ENCODE results near the gene GRM2. TPM values are rescaled to one million over a fixed set of nuclear protein-coding genes. Genes with fewer than 3 reads are reported as not detected.
"Not testable (repeated sequence)": the region's sequence is repeated elsewhere in the genome, so short reads cannot be mapped to it uniquely, and the experiment has no call there.

Gene GRM2
- total and polyA plus RNA-seq, 8 donors: 0.09 to 0.51 (median 0.21) TPM

DNA sequence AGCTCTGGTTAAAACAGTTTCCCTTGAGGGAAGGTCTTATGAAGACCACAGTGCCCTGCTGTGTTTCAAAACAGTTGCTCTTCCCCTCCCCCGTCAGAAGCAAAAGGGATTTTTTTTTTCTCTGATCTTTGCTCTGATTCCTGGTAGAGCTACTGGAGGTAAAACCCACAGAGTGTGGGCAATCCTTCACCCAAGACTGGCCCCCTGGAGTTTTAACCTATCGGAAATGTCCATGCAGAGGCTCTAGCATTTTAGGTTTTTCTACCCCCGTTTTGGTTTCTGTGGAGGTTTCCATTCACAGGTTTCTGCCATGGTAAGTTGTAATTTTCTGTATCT lies 27.7 kb downstream of the GRM2 start:
- H3K4me1 ChIP-seq: no peaks in the 10 kb centered on the region
- intact Hi-C loops (cut with DNase I): no loop called here
- no peaks in the 10 kb centered on the region for H3K27me3 ChIP-seq
- ATAC-seq (no peak), DNase-seq (no peak), FAIRE-seq (no peak)
- no peak overlapping the region for H3K27ac ChIP-seq
- no peak overlapping the region for H3K4me3 ChIP-seq
- WGBS, 2 donors: 33 to 49% methylated on average over 3 of the region's 3 CpGs
- TF ChIP-seq, protein P1, sequence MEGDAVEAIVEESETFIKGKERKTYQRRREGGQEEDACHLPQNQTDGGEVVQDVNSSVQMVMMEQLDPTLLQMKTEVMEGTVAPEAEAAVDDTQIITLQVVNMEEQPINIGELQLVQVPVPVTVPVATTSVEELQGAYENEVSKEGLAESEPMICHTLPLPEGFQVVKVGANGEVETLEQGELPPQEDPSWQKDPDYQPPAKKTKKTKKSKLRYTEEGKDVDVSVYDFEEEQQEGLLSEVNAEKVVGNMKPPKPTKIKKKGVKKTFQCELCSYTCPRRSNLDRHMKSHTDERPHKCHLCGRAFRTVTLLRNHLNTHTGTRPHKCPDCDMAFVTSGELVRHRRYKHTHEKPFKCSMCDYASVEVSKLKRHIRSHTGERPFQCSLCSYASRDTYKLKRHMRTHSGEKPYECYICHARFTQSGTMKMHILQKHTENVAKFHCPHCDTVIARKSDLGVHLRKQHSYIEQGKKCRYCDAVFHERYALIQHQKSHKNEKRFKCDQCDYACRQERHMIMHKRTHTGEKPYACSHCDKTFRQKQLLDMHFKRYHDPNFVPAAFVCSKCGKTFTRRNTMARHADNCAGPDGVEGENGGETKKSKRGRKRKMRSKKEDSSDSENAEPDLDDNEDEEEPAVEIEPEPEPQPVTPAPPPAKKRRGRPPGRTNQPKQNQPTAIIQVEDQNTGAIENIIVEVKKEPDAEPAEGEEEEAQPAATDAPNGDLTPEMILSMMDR (IDR thresholded peaks at IDR 0.05): no peak
- no peaks in the 10 kb centered on the region for H3K36me3 ChIP-seq
- no peaks in the 10 kb centered on the region for H3K9me3 ChIP-seq

DNA sequence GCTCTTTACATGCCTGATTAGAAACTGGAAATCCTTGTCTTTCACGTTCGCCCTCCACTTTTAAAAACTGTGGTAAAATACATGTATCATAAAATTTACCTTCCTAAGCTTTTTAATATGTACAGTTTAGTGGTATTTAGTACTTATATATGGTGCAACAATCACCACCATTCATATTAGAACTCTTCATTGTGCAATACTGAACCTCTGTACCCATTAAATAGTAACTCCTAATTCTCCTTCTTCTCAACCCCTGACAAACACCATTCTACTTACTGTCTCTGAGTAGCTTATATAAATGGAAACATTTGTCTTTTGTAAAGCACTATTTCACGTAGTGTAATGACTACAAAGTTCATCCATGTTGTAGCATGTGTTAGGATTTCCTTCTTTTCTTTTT lies 28.2 kb downstream of the GRM2 start:
- WGBS, 2 donors: 48 to 64% methylated on average over 3 of the region's 3 CpGs
- no peak overlapping the region for H3K4me3 ChIP-seq
- intact Hi-C loops (cut with DNase I): no loop called here
- H3K27ac ChIP-seq: no peak overlapping the region
- no peaks in the 10 kb centered on the region for H3K9me3 ChIP-seq
- TF ChIP-seq, protein P1 (IDR thresholded peaks at IDR 0.05): no peak
- no peaks in the 10 kb centered on the region for H3K36me3 ChIP-seq
- DNase-seq: no peak
- FAIRE-seq: no peak
- ATAC-seq: no peak
- H3K27me3 ChIP-seq: no peaks in the 10 kb centered on the region
- H3K4me1 ChIP-seq: no peaks in the 10 kb centered on the region

DNA sequence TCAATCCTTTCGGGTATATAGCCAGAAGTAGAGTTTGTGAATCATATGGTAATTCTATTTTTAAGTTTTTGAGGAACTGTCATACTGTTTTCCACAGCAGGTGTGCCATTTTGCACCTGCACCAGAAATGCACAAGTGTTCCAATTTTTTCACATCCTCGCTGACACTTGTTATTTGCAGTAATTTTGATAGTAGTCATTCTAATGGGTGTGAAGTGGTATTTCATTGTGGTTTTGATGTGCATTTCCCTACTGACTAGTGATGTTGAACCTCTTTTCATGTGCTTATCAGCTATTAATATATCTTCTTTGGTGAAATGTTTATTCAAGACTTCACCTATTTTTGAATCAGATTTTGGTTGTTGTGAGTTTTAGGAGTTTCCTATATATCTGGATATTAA lies 29.1 kb downstream of the GRM2 start:
- no peak for FAIRE-seq
- intact Hi-C loops (cut with DNase I): no loop called here

DNA sequence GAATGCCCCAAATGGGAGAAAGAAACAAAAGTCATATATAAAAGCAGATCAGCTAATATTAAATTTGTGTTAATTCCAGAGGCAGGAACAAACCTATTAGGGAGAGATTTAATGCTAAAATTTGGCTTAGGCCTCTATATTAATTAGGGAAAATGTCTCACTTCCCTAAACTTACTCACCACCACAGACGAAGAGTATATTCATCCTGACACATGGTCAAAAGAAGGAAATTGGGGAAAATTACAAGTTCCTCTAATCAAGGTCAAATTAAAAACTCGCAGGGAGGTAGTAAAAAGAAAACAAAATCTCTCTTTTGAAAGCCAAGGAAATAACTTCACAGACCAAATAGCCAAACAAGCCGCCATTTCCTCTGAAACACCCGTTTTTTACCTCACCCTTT lies 32.2 kb downstream of the GRM2 start:
- H3K27me3 ChIP-seq: no peaks in the 10 kb centered on the region
- no peaks in the 10 kb centered on the region for H3K9me3 ChIP-seq
- ATAC-seq: no peak
- no peak overlapping the region for H3K4me3 ChIP-seq
- intact Hi-C loops (cut with DNase I): no loop called here
- no peaks in the 10 kb centered on the region for H3K4me1 ChIP-seq
- TF ChIP-seq, protein P1 (IDR thresholded peaks at IDR 0.05): no peak
- 65 to 66% methylated on average over 4 of the region's 4 CpGs for WGBS, 2 donors
- no peaks in the 10 kb centered on the region for H3K36me3 ChIP-seq
- DNase-seq: no peak
- H3K27ac ChIP-seq: no peak overlapping the region
- no peak for FAIRE-seq

More for the DNA sequence above, 29.1 kb downstream of the GRM2 start:
- ATAC-seq (no peak), DNase-seq (no peak)
- no peaks in the 10 kb centered on the region for H3K36me3 ChIP-seq
- no peak overlapping the region for H3K4me3 ChIP-seq
- TF ChIP-seq, protein P1 (IDR thresholded peaks at IDR 0.05): no peak
- 89% methylated on average over 2 of the region's 2 CpGs for WGBS, 2 donors
- no peaks in the 10 kb centered on the region for H3K9me3 ChIP-seq
- no peak overlapping the region for H3K27ac ChIP-seq
- no peaks in the 10 kb centered on the region for H3K27me3 ChIP-seq
- no peaks in the 10 kb centered on the region for H3K4me1 ChIP-seq

DNA sequence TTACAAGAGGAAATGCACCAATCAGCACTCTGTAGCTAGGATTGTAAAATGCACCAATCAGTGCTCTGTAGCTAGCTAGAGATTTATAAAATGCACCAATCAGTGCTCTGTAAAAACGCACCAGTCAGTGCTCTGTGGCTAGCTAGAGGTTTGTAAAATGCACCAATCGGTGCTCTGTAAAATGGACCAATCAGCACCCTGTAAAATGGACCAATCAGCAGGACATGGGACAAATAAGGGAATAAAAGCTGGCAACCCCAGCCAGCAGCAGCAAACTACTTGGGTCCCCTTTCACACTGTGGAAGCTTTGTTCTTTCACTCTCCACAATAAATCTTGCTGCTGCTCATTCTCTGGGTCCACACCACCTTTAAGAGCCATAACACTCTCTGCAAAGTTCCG lies 35.5 kb downstream of the GRM2 start:
- H3K36me3 ChIP-seq; H3K9me3 ChIP-seq; ATAC-seq; H3K27me3 ChIP-seq; FAIRE-seq; DNase-seq; H3K4me3 ChIP-seq; H3K27ac ChIP-seq; H3K4me1 ChIP-seq; intact Hi-C loops (cut with DNase I): not testable (repeated sequence)
- WGBS, 2 donors: 62 to 73% methylated on average over 3 of the region's 3 CpGs

DNA sequence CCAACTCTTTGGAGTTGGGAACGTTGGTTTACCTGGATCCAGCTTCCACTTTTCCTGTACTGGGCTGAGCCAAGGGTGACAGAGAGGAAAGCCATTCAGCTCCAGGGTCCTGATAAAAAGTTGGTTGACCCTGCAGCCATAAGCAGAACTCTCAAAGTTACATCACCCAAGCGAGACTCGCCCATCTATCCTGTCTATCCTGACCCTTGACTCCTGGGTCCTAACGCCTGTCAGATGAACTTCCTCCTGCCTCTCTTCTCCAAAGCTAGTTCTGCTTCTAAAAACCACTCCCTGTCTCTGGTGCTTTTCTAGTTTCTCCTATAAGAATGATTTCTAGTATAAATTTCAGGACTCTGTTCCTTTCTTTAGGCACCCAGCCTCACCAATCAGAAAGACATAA lies 36.1 kb downstream of the GRM2 start:
- FAIRE-seq; H3K27me3 ChIP-seq; H3K4me3 ChIP-seq; DNase-seq; H3K4me1 ChIP-seq; H3K36me3 ChIP-seq; H3K9me3 ChIP-seq; intact Hi-C loops (cut with DNase I); H3K27ac ChIP-seq; ATAC-seq: not testable (repeated sequence)
- 58 to 60% methylated on average over 4 of the region's 4 CpGs for WGBS, 2 donors
